ENCODE results near the gene TMEM138.

DNA sequence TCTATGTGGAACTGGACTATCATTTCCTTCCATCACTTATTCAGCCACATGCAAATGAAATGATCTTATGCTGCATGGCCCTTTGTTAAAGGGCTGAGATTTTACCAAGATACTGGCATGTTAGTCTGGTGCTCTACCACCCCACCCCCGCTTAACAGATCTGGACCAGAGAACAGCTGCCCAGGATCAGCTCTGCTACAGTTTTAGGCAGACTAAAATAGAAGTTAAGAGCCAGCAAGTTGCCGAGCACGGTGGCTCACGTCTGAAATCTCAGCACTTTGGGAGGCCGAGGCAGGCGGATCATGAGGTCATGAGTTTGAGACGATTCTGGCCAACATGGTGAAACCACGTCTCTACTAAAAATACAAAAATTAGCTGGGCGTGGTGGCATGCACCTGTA, 33.8 kb upstream of the TMEM138 start:
- TF ChIP-seq, protein P1, sequence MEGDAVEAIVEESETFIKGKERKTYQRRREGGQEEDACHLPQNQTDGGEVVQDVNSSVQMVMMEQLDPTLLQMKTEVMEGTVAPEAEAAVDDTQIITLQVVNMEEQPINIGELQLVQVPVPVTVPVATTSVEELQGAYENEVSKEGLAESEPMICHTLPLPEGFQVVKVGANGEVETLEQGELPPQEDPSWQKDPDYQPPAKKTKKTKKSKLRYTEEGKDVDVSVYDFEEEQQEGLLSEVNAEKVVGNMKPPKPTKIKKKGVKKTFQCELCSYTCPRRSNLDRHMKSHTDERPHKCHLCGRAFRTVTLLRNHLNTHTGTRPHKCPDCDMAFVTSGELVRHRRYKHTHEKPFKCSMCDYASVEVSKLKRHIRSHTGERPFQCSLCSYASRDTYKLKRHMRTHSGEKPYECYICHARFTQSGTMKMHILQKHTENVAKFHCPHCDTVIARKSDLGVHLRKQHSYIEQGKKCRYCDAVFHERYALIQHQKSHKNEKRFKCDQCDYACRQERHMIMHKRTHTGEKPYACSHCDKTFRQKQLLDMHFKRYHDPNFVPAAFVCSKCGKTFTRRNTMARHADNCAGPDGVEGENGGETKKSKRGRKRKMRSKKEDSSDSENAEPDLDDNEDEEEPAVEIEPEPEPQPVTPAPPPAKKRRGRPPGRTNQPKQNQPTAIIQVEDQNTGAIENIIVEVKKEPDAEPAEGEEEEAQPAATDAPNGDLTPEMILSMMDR (IDR thresholded peaks at IDR 0.05), result no peak
- TF ChIP-seq POLR2A (IDR thresholded peaks at IDR 0.05), result no peak
